ENCODE results near the gene NFYA. TPM values are rescaled to one million over a fixed set of nuclear protein-coding genes. Genes with fewer than 3 reads are reported as not detected.

Gene NFYA
- total RNA-seq, 1 experiment from 2014 or later, result 31.9 TPM

- H4K20me1 ChIP-seq (ENCODE audit: insufficient read depth), result no peaks in the 10 kb centered on the region
- no peak overlapping the region for H3K4me3 ChIP-seq
- ChIA-PET CTCF (no interaction called here), POLR2A (ENCODE audit: unreplicated experiment) (no interaction called here)
- no peak overlapping the region for H3K27ac ChIP-seq
- no peak overlapping the region for H3K4me2 ChIP-seq
- TF ChIP-seq EZH2 (IDR thresholded peaks at IDR 0.05; ENCODE audit: low read depth), result no peak
- BruUV-seq (replicated peaks), result no TSS peak
- DNase-seq, result no peak
- no peaks in the 10 kb centered on the region for H3K4me1 ChIP-seq (replicated peaks; ENCODE audit: insufficient read depth)
- H3K9me2 ChIP-seq (ENCODE audit: insufficient read depth), result no peaks in the 10 kb centered on the region
- no peaks in the 10 kb centered on the region for H3K36me3 ChIP-seq (ENCODE audit: low read depth)
- H3K9me3 ChIP-seq (ENCODE audit: insufficient read depth, low read depth), result no peaks in the 10 kb centered on the region
- no peaks in the 10 kb centered on the region for H3F3A ChIP-seq (ENCODE audit: insufficient read depth, low read depth)
- intact Hi-C loops (cut with micrococcal nuclease; ENCODE audit: unreplicated experiment), result no loop called here
- no peak overlapping the region for H2AFZ ChIP-seq
- H3K27me3 ChIP-seq (ENCODE audit: insufficient read depth, low read depth), result no peaks in the 10 kb centered on the region
- no peaks in the 10 kb centered on the region for H3K79me2 ChIP-seq (ENCODE audit: low read depth)
Measured at GRCh38 chr6:41132254-41132653, 59.5 kb downstream of the NFYA start.

DNA sequence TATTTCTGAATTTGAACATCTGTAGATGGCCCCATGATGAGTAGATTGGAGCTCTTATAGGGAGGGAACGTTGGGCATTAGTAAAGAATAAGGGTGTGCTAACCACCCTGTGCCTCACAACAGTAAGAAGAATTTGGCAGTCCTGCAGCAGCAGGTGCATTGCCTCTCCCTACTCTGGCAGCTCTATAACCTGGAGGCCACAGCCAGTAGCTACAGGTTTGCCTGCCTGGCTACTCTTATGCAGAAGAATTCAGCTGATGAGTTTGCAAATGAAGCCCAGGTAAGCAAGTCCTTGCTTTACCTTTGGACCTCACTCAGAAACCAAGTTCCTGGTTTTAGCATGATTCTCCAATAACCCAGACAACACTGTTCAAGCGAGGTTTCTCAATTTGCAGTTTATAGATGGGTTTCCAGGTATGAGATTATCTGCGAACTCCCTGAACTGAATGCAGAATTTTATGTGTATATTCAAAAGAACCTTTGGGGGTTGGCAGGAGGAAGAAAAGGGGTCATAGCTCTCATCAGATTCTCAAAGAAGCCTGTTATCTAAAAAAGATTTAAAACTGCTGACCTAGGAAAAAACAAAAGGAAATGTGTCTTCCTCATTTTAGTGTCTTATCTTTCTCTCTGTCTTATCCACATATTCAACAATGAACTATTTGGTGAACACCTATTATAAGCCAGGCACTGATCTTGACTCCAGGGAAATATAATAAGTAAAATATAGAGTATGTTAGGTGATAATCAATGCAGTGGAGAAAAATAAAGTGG is 62.5 kb downstream of the NFYA start:
- ChIA-PET POLR2A (ENCODE audit: unreplicated experiment) (no interaction called here), CTCF (no interaction called here)

DNA sequence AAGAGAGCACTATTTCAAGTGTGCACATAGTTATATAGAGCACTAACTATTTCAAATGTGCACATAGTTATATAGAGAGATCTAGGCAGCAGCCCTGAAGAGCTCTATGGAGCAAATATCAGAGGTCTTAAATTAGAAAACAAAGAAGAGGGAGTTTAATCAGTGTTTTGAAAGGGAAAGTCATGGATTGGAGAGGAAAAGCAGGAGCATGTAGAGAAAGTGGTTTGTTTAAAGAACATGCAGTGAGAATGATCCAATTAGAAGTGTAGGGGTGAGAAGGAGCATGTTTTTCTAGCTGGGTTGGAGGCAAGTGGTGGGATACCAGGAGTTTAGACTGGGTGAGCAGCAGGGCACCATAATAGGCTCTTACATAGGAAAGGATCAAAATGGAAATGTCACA is 64.1 kb downstream of the NFYA start:
- CTCF ChIA-PET, result no interaction called here
- BruUV-seq (replicated peaks), result no TSS peak

More for the DNA sequence above, 62.5 kb downstream of the NFYA start:
- Histone ChIP-seq H4K20me1 (ENCODE audit: insufficient read depth) (no peaks in the 10 kb centered on the region), H3K36me3 (ENCODE audit: low read depth) (no peaks in the 10 kb centered on the region), H3K4me3 (no peak overlapping the region), H3F3A (ENCODE audit: insufficient read depth, low read depth) (no peaks in the 10 kb centered on the region), H2AFZ (no peak overlapping the region), H3K4me2 (no peak overlapping the region), H3K27me3 (ENCODE audit: insufficient read depth, low read depth) (no peaks in the 10 kb centered on the region), H3K4me1 (replicated peaks; ENCODE audit: insufficient read depth) (no peaks in the 10 kb centered on the region), H3K9me2 (ENCODE audit: insufficient read depth) (no peaks in the 10 kb centered on the region), H3K9me3 (ENCODE audit: insufficient read depth, low read depth) (no peaks in the 10 kb centered on the region), H3K27ac (no peak overlapping the region), H3K79me2 (ENCODE audit: low read depth) (no peaks in the 10 kb centered on the region)
- BruUV-seq (replicated peaks), result no TSS peak
- intact Hi-C loops (cut with micrococcal nuclease; ENCODE audit: unreplicated experiment), result no loop called here
- no peak for TF ChIP-seq EZH2 (IDR thresholded peaks at IDR 0.05; ENCODE audit: low read depth)
- TF ChIP-seq, protein P1, sequence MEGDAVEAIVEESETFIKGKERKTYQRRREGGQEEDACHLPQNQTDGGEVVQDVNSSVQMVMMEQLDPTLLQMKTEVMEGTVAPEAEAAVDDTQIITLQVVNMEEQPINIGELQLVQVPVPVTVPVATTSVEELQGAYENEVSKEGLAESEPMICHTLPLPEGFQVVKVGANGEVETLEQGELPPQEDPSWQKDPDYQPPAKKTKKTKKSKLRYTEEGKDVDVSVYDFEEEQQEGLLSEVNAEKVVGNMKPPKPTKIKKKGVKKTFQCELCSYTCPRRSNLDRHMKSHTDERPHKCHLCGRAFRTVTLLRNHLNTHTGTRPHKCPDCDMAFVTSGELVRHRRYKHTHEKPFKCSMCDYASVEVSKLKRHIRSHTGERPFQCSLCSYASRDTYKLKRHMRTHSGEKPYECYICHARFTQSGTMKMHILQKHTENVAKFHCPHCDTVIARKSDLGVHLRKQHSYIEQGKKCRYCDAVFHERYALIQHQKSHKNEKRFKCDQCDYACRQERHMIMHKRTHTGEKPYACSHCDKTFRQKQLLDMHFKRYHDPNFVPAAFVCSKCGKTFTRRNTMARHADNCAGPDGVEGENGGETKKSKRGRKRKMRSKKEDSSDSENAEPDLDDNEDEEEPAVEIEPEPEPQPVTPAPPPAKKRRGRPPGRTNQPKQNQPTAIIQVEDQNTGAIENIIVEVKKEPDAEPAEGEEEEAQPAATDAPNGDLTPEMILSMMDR (conservative IDR thresholded peaks at IDR 0.05), result no peak
- DNase-seq, result no peak

More for the DNA sequence above, 64.1 kb downstream of the NFYA start:
- Histone ChIP-seq H2AFZ (no peak overlapping the region), H3K27ac (no peak overlapping the region), H3K9me3 (ENCODE audit: insufficient read depth, low read depth) (no peaks in the 10 kb centered on the region), H3K36me3 (ENCODE audit: low read depth) (no peaks in the 10 kb centered on the region), H3K4me2 (no peak overlapping the region), H3K9me2 (ENCODE audit: insufficient read depth) (no peaks in the 10 kb centered on the region), H3F3A (ENCODE audit: insufficient read depth, low read depth) (no peaks in the 10 kb centered on the region), H4K20me1 (ENCODE audit: insufficient read depth) (no peaks in the 10 kb centered on the region), H3K4me3 (no peak overlapping the region), H3K4me1 (replicated peaks; ENCODE audit: insufficient read depth) (no peaks in the 10 kb centered on the region), H3K27me3 (ENCODE audit: insufficient read depth, low read depth) (no peaks in the 10 kb centered on the region), H3K79me2 (ENCODE audit: low read depth) (no peaks in the 10 kb centered on the region)
- POLR2A ChIA-PET (ENCODE audit: unreplicated experiment), result no interaction called here
- DNase-seq, result no peak
- TF ChIP-seq, protein P1 (conservative IDR thresholded peaks at IDR 0.05), result no peak
- no peak for TF ChIP-seq EZH2 (IDR thresholded peaks at IDR 0.05; ENCODE audit: low read depth)
- intact Hi-C loops (cut with micrococcal nuclease; ENCODE audit: unreplicated experiment), result no loop called here
